Astrocyte of the cerebellum (primary cell): ENCODE measurements around the gene NTN3.

ENCODE experiments used
- DNase-seq: peaks from one replicate; pipeline ENCODE4 v3.0.0-alpha.2; 2011; ENCODE audit warnings: low read depth
- H3K4me3 ChIP-seq: 2 replicates; pipeline ENCODE4 v1.5.1; 2011; ENCODE audit warnings: mild to moderate bottlenecking, low read depth, low read length, moderate library complexity
- in situ Hi-C: cut with HindIII; loops from 2 replicates; pipeline ENCODE4 v1.10.0; 2017; ENCODE audit warnings: low sequenced_read_pairs
- TF ChIP-seq, protein P1 (sequence below): IDR thresholded peaks from 2 replicates; pipeline ENCODE4 v1.5.1; 2012; ENCODE audit warnings: low read length, low read depth, moderate library complexity, mild to moderate bottlenecking; ENCODE audit errors: missing control alignments

Gene NTN3

DNA sequence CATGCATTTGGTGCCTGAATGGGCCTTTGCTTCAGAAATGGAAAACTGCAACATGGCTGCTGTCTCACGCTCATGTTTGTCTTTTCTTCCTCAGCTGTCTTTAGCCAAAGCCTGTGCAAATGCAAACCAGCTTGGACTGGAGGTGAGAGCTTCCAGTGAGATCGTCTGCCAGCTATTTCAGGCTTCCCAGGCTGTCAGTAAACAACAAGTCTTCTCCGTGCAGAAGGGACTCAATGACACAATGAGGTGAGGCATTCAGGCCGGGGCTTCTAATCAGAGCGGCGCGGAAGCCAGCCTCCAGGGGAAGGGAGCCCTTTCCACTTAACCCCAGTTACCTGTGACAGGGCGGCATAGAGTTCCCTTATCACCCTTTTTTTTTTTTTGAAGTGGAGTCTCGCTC lies 27.5 kb upstream of the NTN3 start:
- in situ Hi-C loops, result no loop called here
- no peak overlapping the region for H3K4me3 ChIP-seq
- DNase-seq, result no peak
- TF ChIP-seq, protein P1, sequence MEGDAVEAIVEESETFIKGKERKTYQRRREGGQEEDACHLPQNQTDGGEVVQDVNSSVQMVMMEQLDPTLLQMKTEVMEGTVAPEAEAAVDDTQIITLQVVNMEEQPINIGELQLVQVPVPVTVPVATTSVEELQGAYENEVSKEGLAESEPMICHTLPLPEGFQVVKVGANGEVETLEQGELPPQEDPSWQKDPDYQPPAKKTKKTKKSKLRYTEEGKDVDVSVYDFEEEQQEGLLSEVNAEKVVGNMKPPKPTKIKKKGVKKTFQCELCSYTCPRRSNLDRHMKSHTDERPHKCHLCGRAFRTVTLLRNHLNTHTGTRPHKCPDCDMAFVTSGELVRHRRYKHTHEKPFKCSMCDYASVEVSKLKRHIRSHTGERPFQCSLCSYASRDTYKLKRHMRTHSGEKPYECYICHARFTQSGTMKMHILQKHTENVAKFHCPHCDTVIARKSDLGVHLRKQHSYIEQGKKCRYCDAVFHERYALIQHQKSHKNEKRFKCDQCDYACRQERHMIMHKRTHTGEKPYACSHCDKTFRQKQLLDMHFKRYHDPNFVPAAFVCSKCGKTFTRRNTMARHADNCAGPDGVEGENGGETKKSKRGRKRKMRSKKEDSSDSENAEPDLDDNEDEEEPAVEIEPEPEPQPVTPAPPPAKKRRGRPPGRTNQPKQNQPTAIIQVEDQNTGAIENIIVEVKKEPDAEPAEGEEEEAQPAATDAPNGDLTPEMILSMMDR, result no peak

DNA sequence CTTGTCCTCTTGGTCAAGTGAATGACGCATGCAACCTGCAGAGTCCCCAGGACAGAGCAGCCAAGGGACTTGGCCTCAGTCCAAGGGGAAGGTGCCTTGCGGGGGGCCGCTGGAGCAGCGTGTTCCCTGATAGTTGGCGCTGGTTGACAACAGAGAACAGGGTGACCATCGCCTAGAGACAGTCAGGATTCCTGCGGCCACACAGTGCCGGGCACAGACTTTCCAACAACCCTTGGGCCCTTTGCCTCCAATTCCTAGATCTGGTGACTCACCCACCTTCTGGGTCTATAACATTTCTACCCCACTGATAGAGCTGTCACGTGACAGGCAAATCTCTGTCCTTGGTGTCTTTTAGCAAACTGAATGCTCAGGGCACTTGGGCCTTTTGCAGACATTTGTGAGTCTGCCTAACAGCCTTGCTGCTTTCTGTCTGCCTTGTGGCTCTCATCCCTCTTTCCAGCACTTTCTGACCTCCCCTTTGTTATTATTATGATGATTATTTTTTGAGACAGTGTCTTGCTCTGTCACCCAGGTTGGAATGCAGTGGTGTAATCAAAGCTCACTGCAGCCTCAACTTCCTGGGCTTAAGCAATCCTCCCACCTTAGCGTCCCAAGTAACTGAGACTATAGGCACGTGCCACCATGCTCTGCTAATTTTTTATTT lies 23.0 kb upstream of the NTN3 start:
- in situ Hi-C loops, result no loop called here
- TF ChIP-seq, protein P1, result no peak
- no peak for DNase-seq
- H3K4me3 ChIP-seq, result no peak overlapping the region

DNA sequence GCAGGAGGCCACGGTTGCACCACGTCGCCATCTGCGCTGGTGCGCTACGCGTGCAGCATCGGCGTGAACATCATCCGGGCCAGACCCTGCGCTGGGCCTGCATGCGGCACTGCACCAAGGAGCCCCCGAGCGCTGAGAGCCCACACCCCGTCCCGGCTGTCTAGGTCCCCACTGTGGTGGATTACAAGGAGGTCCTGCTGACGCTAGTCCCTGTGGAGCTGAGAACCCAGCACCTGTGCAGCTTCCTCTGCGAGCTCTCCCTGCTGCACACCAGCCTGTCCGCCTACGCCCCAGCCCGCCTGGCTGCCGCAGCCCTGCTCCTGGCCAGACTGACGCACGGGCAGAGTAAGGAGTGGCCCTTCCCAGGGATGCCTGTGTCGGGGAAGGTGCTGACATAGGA lies 22.0 kb upstream of the NTN3 start:
- no peak overlapping the region for H3K4me3 ChIP-seq
- in situ Hi-C loops, result no loop called here
- TF ChIP-seq, protein P1, result no peak
- DNase-seq, result no peak

GRCh38 chr16:2450535-2450934 lies 20.6 kb upstream of the NTN3 start:
- TF ChIP-seq, protein P1, result no peak
- H3K4me3 ChIP-seq, result no peak overlapping the region
- in situ Hi-C loops, result no loop called here
- DNase-seq, result no peak

GRCh38 chr16:2450975-2451381 lies 20.1 kb upstream of the NTN3 start:
- H3K4me3 ChIP-seq, result no peak overlapping the region
- no peak for DNase-seq
- in situ Hi-C loops, result no loop called here
- TF ChIP-seq, protein P1, result no peak

DNA sequence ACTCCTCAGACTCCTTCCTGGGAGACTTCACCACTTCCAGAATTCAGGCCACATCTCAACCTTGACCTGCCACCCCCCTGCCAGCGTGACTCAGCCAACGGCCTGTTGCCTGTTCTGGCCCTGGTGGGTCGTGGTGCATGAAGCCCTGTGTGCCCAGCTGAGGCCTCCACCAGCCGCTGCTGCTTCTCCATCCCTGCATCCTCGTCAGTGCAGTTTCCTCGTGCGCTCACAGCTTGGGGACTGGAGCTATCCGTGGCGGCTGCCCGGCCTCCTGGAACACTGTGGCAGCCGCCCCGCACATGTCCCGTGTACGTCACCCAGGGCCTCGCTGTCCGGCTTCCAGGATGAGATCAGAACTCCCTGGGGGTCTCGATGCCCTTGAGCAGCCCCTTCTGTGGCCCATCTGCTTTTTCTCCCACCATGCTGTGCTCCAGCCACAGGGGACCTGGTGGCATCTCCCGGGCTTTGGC lies 19.2 kb upstream of the NTN3 start:
- H3K4me3 ChIP-seq, result no peak overlapping the region
- in situ Hi-C loops, result no loop called here
- TF ChIP-seq, protein P1, result no peak
- no peak for DNase-seq
